C4-2B (cell line): ENCODE data around the gene PPP1R2B.

Experiments used
- H3K27ac ChIP-seq: fragments of 450-650 bp; 2 replicates; pipeline ENCODE4 v1.5.1; 2017
- CTCF ChIP-seq: fragments of 450-650 bp; conservative IDR thresholded peaks from 2 replicates; pipeline ENCODE4 v1.5.1; 2017; ENCODE audit warnings: mild to moderate bottlenecking
- ZFX ChIP-seq: fragments of 450-650 bp; IDR thresholded peaks from 2 replicates; pipeline ENCODE4 v1.6.1; 2017

Gene PPP1R2B

GRCh38 chr5:156819967-156820581 lies 30.0 kb upstream of the PPP1R2B start:
- no peak overlapping the region; the same call in 1 of the 2 replicates for H3K27ac ChIP-seq
- TF ChIP-seq CTCF, result no peak
- no peak for TF ChIP-seq ZFX

GRCh38 chr5:156824241-156824640 lies 25.9 kb upstream of the PPP1R2B start:
- no peak for TF ChIP-seq CTCF
- no peak for TF ChIP-seq ZFX
- H3K27ac ChIP-seq, result no peak overlapping the region

- H3K27ac ChIP-seq, result no peak overlapping the region
- TF ChIP-seq ZFX, result no peak
- TF ChIP-seq CTCF, result peak; percentile 65
Measured at GRCh38 chr5:156824800-156825199, 25.3 kb upstream of the PPP1R2B start.

- no peak overlapping the region for H3K27ac ChIP-seq
- TF ChIP-seq ZFX (no peak), CTCF (no peak)
Measured at GRCh38 chr5:156825688-156826087, 24.4 kb upstream of the PPP1R2B start.

GRCh38 chr5:156826150-156826549 lies 23.9 kb upstream of the PPP1R2B start:
- no peak overlapping the region for H3K27ac ChIP-seq
- TF ChIP-seq CTCF (no peak), ZFX (no peak)

GRCh38 chr5:156834916-156835315 lies 15.2 kb upstream of the PPP1R2B start:
- no peak overlapping the region for H3K27ac ChIP-seq
- TF ChIP-seq CTCF (no peak), ZFX (no peak)

- H3K27ac ChIP-seq, result no peak overlapping the region
- TF ChIP-seq CTCF, result peak; percentile 45
- no peak for TF ChIP-seq ZFX
Measured at GRCh38 chr5:156835905-156836304, 14.2 kb upstream of the PPP1R2B start.
